K562 (cell line): ENCODE data around the gene SSU72. TPM values are rescaled to one million over a fixed set of nuclear protein-coding genes. Genes with fewer than 3 reads are reported as not detected.

ENCODE experiments used
- CC2D1A ChIP-seq: fragments of 450-650 bp; IDR thresholded peaks from 2 replicates; pipeline ENCODE4 v1.6.1; 2017; ENCODE audit warnings: mild to moderate bottlenecking
- FOXA3 ChIP-seq, 2 experiments: fragments of 450-650 bp in 1 of 2; sonication (generic) in 1 of 2; formaldehyde crosslinking; IDR thresholded peaks in 1 of 2; conservative IDR thresholded peaks in 1 of 2; 2 replicates each; pipeline versions ENCODE4 v1.4.0 to v1.8.0; 2020 to 2022; ENCODE audit warnings: mild to moderate bottlenecking in 2 of 2, missing genetic modification reagents in 1 of 2
- GTF2E2 ChIP-seq: fragments of 200-800 bp; sonication (Bioruptor generic); IDR thresholded peaks from 2 replicates; pipeline ENCODE4 v1.6.1; 2016; ENCODE audit warnings: missing genetic modification characterization, missing compliant biosample characterization
- MAZ ChIP-seq, 2 experiments: fragments of 450-650 bp in 1 of 2; sonication (generic) in 1 of 2; formaldehyde crosslinking; IDR thresholded peaks in 1 of 2; conservative IDR thresholded peaks in 1 of 2; 2 replicates each; pipeline versions ENCODE4 v1.4.0 to v1.5.0; 2020; ENCODE audit warnings: mild to moderate bottlenecking in 1 of 2, missing genetic modification reagents in 1 of 2
- POLR2G ChIP-seq: fragments of 200-400 bp; formaldehyde crosslinking; IDR thresholded peaks from 2 replicates; pipeline ENCODE4 v1.6.1; 2017; ENCODE audit warnings: low read depth, mild to moderate bottlenecking, antibody characterized with exemption, low read length, moderate library complexity
- RBM14 ChIP-seq: fragments of 200-400 bp; formaldehyde crosslinking; IDR thresholded peaks from 2 replicates; pipeline ENCODE4 v1.6.1; 2018; ENCODE audit warnings: low read depth, mild to moderate bottlenecking, low read length, moderate library complexity, borderline replicate concordance; ENCODE audit not compliant: insufficient read depth
- RFX1 ChIP-seq: fragments of 450-650 bp; IDR thresholded peaks from 2 replicates; pipeline ENCODE4 v1.6.1; 2016; ENCODE audit warnings: mild to moderate bottlenecking, moderate library complexity
- ZBTB1 ChIP-seq: sonication (generic); formaldehyde crosslinking; IDR thresholded peaks from 2 replicates; pipeline ENCODE4 v1.8.1; 2023; ENCODE audit warnings: missing genetic modification reagents, low read depth, mild to moderate bottlenecking, borderline replicate concordance
- ZNF764 ChIP-seq: fragments of 250-450 bp; sonication (Bioruptor Pico); IDR thresholded peaks from 2 replicates; pipeline ENCODE4 v1.4.0; 2020; ENCODE audit warnings: low read depth, mild to moderate bottlenecking, moderate library complexity
- polyA plus RNA-seq, 8 experiments: library from polyadenylated mRNA; depleted of rRNA in 4 of 8; stranded (reverse) in 5 of 8; unstranded in 3 of 8; fragments of >200 nt; fragmentation: Nextera tagmentation in 2 of 8; fragmentation: Illumina TruSeq in 1 of 8; extraction: Ambion mirVana in 2 of 8; extraction: Trizol in 1 of 8; gene quantifications; 2 replicates each; pipeline versions ENCODE4 v1.2.1 to v1.2.3, GENCODE V29; 2011 to 2014; ENCODE audit warnings: inconsistent platforms in 1 of 8, missing spikeins in 1 of 8
- total RNA-seq, 7 experiments: library from RNA; depleted of rRNA in 6 of 7; stranded (reverse); fragments of >200 nt in 6 of 7; fragmentation: Illumina TruSeq in 2 of 7; extraction: Trizol in 2 of 7; gene quantifications; 2 replicates each; pipeline versions ENCODE4 v1.2.1 to v1.2.3, GENCODE V29; 2011 to 2021; ENCODE audit warnings: low replicate concordance in 1 of 7
- TF ChIP-seq, protein P1 (sequence below): fragments of 450-650 bp; IDR thresholded peaks from 2 replicates; pipeline ENCODE4 v1.6.1; 2014; ENCODE audit warnings: low read depth, mild to moderate bottlenecking, moderate library complexity, borderline replicate concordance
- TF ChIP-seq, protein P2 (sequence below): sonication (generic); formaldehyde crosslinking; IDR thresholded peaks from 2 replicates; pipeline ENCODE4 v1.9.0; 2022; ENCODE audit warnings: mild to moderate bottlenecking, missing genetic modification reagents
- TF ChIP-seq, protein P3 (sequence below): sonication (generic); formaldehyde crosslinking; IDR thresholded peaks from 2 replicates; pipeline ENCODE4 v1.8.0; 2022; ENCODE audit warnings: mild to moderate bottlenecking, missing genetic modification reagents
- TF ChIP-seq, protein P4 (sequence below): sonication (generic); formaldehyde crosslinking; IDR thresholded peaks from 2 replicates; pipeline ENCODE4 v1.8.1; 2023; ENCODE audit warnings: missing genetic modification reagents, mild to moderate bottlenecking, borderline replicate concordance

Gene SSU72
- total and polyA plus RNA-seq, 9 of the 15 experiments (the other 6 are each of a cell fraction or from before 2014, with no cell fraction given), result 70.8 to 201 (median 94.6) TPM

DNA sequence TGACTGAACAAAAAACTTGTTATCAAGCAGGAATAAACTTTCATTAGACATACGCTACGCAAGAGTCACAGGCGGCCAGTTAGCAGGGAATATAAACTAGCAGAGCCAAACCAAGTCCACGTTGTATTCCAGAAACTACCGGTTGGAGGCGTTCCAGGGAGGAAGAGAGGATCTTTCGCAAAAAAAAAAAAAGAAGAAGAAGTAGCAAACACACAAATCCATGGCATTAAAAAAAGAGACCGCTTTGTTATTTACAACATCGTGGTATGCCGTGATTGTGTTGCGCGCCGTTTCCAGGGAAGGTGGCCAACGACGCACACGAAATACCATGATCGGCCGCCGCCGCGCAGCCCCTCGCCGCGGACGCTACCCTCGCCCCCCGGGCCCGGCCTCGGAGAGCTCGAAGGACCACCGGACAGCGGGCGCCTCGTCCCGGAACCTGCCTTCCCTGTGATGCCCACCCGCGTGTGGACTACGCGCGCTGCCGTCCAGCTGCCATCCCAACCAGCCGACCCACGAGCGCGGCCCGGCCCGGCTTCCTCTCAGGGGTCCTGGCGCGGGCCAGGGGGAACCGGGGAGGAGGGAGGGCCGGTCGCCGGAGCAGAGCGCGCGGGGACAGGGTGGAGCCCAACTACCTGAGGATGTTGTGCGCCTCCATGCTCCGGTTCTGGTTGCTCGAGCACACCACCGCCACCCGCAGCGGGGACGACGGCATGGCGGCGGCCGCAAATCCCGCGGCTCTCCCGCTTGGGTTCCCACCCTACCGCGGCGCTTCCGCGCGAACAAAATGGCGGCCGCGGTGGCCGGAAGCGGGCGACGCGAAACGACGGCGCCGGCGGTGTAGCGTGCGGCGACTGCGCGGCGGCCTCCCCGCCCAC lies 581 bp downstream of the SSU72 start (continued):
- TF ChIP-seq, protein P1, sequence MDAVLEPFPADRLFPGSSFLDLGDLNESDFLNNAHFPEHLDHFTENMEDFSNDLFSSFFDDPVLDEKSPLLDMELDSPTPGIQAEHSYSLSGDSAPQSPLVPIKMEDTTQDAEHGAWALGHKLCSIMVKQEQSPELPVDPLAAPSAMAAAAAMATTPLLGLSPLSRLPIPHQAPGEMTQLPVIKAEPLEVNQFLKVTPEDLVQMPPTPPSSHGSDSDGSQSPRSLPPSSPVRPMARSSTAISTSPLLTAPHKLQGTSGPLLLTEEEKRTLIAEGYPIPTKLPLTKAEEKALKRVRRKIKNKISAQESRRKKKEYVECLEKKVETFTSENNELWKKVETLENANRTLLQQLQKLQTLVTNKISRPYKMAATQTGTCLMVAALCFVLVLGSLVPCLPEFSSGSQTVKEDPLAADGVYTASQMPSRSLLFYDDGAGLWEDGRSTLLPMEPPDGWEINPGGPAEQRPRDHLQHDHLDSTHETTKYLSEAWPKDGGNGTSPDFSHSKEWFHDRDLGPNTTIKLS, result no peak
- TF ChIP-seq ZBTB1 (CRISPR knock-in tag), result peak; percentile 94; the same call in 1 of the 2 replicates
- no peak for TF ChIP-seq ZNF764 (CRISPR knock-in tag)
- peak; percentile 95 for TF ChIP-seq POLR2G
- peak; percentile 93 for TF ChIP-seq GTF2E2
- TF ChIP-seq, protein P2, sequence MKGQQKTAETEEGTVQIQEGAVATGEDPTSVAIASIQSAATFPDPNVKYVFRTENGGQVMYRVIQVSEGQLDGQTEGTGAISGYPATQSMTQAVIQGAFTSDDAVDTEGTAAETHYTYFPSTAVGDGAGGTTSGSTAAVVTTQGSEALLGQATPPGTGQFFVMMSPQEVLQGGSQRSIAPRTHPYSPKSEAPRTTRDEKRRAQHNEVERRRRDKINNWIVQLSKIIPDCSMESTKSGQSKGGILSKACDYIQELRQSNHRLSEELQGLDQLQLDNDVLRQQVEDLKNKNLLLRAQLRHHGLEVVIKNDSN (CRISPR knock-in tag), result 0 out of 2 replicates have a peak, but pooled peaks have one; percentile 10
- TF ChIP-seq RBM14, result peak; percentile 80; the same call in 1 of the 2 replicates
- peak in 1 of 2 experiments; percentile 78; a peak in 1 of 4 replicates for TF ChIP-seq FOXA3 (CRISPR knock-in tag; conservative IDR thresholded peaks at IDR 0.05 in 1 of 2, IDR thresholded peaks at IDR 0.05 in 1 of 2)
- TF ChIP-seq, protein P3, sequence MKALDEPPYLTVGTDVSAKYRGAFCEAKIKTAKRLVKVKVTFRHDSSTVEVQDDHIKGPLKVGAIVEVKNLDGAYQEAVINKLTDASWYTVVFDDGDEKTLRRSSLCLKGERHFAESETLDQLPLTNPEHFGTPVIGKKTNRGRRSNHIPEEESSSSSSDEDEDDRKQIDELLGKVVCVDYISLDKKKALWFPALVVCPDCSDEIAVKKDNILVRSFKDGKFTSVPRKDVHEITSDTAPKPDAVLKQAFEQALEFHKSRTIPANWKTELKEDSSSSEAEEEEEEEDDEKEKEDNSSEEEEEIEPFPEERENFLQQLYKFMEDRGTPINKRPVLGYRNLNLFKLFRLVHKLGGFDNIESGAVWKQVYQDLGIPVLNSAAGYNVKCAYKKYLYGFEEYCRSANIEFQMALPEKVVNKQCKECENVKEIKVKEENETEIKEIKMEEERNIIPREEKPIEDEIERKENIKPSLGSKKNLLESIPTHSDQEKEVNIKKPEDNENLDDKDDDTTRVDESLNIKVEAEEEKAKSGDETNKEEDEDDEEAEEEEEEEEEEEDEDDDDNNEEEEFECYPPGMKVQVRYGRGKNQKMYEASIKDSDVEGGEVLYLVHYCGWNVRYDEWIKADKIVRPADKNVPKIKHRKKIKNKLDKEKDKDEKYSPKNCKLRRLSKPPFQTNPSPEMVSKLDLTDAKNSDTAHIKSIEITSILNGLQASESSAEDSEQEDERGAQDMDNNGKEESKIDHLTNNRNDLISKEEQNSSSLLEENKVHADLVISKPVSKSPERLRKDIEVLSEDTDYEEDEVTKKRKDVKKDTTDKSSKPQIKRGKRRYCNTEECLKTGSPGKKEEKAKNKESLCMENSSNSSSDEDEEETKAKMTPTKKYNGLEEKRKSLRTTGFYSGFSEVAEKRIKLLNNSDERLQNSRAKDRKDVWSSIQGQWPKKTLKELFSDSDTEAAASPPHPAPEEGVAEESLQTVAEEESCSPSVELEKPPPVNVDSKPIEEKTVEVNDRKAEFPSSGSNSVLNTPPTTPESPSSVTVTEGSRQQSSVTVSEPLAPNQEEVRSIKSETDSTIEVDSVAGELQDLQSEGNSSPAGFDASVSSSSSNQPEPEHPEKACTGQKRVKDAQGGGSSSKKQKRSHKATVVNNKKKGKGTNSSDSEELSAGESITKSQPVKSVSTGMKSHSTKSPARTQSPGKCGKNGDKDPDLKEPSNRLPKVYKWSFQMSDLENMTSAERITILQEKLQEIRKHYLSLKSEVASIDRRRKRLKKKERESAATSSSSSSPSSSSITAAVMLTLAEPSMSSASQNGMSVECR (CRISPR knock-in tag), result peak; percentile 37; the same call in 1 of the 2 replicates
- peak in 1 of 2 experiments; percentile 48; a peak in 3 of 4 replicates for TF ChIP-seq MAZ (CRISPR knock-in tag; conservative IDR thresholded peaks at IDR 0.05 in 1 of 2, IDR thresholded peaks at IDR 0.05 in 1 of 2)
- no peak for TF ChIP-seq RFX1
- TF ChIP-seq, protein P4, sequence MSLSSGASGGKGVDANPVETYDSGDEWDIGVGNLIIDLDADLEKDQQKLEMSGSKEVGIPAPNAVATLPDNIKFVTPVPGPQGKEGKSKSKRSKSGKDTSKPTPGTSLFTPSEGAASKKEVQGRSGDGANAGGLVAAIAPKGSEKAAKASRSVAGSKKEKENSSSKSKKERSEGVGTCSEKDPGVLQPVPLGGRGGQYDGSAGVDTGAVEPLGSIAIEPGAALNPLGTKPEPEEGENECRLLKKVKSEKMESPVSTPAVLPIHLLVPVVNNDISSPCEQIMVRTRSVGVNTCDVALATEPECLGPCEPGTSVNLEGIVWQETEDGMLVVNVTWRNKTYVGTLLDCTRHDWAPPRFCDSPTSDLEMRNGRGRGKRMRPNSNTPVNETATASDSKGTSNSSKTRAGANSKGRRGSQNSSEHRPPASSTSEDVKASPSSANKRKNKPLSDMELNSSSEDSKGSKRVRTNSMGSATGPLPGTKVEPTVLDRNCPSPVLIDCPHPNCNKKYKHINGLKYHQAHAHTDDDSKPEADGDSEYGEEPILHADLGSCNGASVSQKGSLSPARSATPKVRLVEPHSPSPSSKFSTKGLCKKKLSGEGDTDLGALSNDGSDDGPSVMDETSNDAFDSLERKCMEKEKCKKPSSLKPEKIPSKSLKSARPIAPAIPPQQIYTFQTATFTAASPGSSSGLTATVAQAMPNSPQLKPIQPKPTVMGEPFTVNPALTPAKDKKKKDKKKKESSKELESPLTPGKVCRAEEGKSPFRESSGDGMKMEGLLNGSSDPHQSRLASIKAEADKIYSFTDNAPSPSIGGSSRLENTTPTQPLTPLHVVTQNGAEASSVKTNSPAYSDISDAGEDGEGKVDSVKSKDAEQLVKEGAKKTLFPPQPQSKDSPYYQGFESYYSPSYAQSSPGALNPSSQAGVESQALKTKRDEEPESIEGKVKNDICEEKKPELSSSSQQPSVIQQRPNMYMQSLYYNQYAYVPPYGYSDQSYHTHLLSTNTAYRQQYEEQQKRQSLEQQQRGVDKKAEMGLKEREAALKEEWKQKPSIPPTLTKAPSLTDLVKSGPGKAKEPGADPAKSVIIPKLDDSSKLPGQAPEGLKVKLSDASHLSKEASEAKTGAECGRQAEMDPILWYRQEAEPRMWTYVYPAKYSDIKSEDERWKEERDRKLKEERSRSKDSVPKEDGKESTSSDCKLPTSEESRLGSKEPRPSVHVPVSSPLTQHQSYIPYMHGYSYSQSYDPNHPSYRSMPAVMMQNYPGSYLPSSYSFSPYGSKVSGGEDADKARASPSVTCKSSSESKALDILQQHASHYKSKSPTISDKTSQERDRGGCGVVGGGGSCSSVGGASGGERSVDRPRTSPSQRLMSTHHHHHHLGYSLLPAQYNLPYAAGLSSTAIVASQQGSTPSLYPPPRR (CRISPR knock-in tag), result peak; percentile 66; the same call in 1 of the 2 replicates
- peak; percentile 15; the same call in 1 of the 2 replicates for TF ChIP-seq CC2D1A
